K562 (cell line): ENCODE data around the gene SEMA6B. TPM values are rescaled to one million over a fixed set of nuclear protein-coding genes. Genes with fewer than 3 reads are reported as not detected.
A peak's percentile ranks its signal among the peaks of the same experiment; 100 is the strongest.

Source experiments
- DPF2 ChIP-seq: fragments of 450-650 bp; IDR thresholded peaks from 2 replicates; pipeline ENCODE4 v1.6.1; 2016
- EP400 ChIP-seq: fragments of 450-650 bp; IDR thresholded peaks from 2 replicates; pipeline ENCODE4 v1.6.1; 2017; ENCODE audit warnings: antibody characterized with exemption, mild to moderate bottlenecking, moderate library complexity
- ETV6 ChIP-seq, 3 experiments: fragments of 150-350 bp in 1 of 3; sonication (generic) in 1 of 3; formaldehyde crosslinking in 1 of 3; IDR thresholded peaks; 2 replicates each; pipeline versions ENCODE4 v1.6.1 to v1.8.0; 2014 to 2022; ENCODE audit warnings: borderline replicate concordance in 2 of 3, low read depth in 2 of 3, antibody characterized with exemption in 1 of 3, low read length in 1 of 3, mild to moderate bottlenecking in 1 of 3, missing genetic modification reagents in 1 of 3
- EZH2 ChIP-seq: IDR thresholded peaks from 2 replicates; pipeline ENCODE4 v1.6.1; 2012; ENCODE audit warnings: low read depth, mild to moderate bottlenecking, inconsistent platforms, low read length, borderline replicate concordance
- FOXK1 ChIP-seq: sonication (generic); formaldehyde crosslinking; IDR thresholded peaks from 2 replicates; pipeline ENCODE4 v1.8.0; 2022; ENCODE audit warnings: missing genetic modification reagents, mild to moderate bottlenecking, borderline replicate concordance
- MAFK ChIP-seq: IDR thresholded peaks from 2 replicates; pipeline ENCODE4 v1.6.1; 2011; ENCODE audit warnings: low read length, improper control_type of control experiment
- MCM3 ChIP-seq: fragments of 450-650 bp; IDR thresholded peaks from 2 replicates; pipeline ENCODE4 v1.6.1; 2016
- MCM5 ChIP-seq: fragments of 450-650 bp; IDR thresholded peaks from 2 replicates; pipeline ENCODE4 v1.6.1; 2016; ENCODE audit warnings: low read depth
- NR2F6 ChIP-seq: fragments of 450-650 bp; formaldehyde crosslinking; IDR thresholded peaks from 2 replicates; pipeline ENCODE4 v1.4.0; 2020; ENCODE audit warnings: mild to moderate bottlenecking
- RBM22 ChIP-seq: fragments of 200-400 bp; formaldehyde crosslinking; IDR thresholded peaks from 2 replicates; pipeline ENCODE4 v1.6.1; 2018; ENCODE audit warnings: low read length, low read depth; ENCODE audit not compliant: poor library complexity, severe bottlenecking
- SMAD3 ChIP-seq: fragments of 450-650 bp; formaldehyde crosslinking; conservative IDR thresholded peaks from 2 replicates; pipeline ENCODE4 v1.4.0; 2020; ENCODE audit warnings: mild to moderate bottlenecking
- SNRNP70 ChIP-seq: fragments of 200-400 bp; formaldehyde crosslinking; optimal IDR thresholded peaks from 2 replicates; pipeline ENCODE3; 2017; ENCODE audit warnings: low read depth, low read length
- TCFL5 ChIP-seq: fragments of 250-450 bp; sonication (Bioruptor Pico); conservative IDR thresholded peaks from 2 replicates; pipeline ENCODE4 v1.6.1; 2021; ENCODE audit warnings: mild to moderate bottlenecking, moderate library complexity, matching md5 sums
- UBTF ChIP-seq, 2 experiments: IDR thresholded peaks; 2 replicates each; pipeline ENCODE4 v1.6.1; 2012; ENCODE audit warnings: improper control_type of control experiment in 2 of 2, low read depth in 2 of 2, low read length in 2 of 2, borderline replicate concordance in 1 of 2
- ZMIZ1 ChIP-seq, 2 experiments: fragments of 150-350 bp in 1 of 2; IDR thresholded peaks; 2 replicates each; pipeline ENCODE4 v1.6.1; 2012 to 2016; ENCODE audit warnings: low read depth in 2 of 2, low read length in 2 of 2, mild to moderate bottlenecking in 1 of 2, moderate library complexity in 1 of 2
- ZNF174 ChIP-seq: fragments of 250-450 bp; sonication (Bioruptor Pico); IDR thresholded peaks from 2 replicates; pipeline ENCODE4 v1.4.0; 2020; ENCODE audit warnings: mild to moderate bottlenecking
- ZNF589 ChIP-seq: fragments of 200-800 bp; sonication (Bioruptor generic); IDR thresholded peaks from 2 replicates; pipeline ENCODE4 v1.6.1; 2016; ENCODE audit warnings: low read depth, missing genetic modification characterization, missing compliant biosample characterization
- polyA plus RNA-seq, 8 experiments: library from polyadenylated mRNA; depleted of rRNA in 4 of 8; stranded (reverse) in 5 of 8; unstranded in 3 of 8; fragments of >200 nt; fragmentation: Nextera tagmentation in 2 of 8; fragmentation: Illumina TruSeq in 1 of 8; extraction: Ambion mirVana in 2 of 8; extraction: Trizol in 1 of 8; gene quantifications; 2 replicates each; pipeline versions ENCODE4 v1.2.1 to v1.2.3, GENCODE V29; 2011 to 2014; ENCODE audit warnings: inconsistent platforms in 1 of 8, missing spikeins in 1 of 8
- total RNA-seq, 7 experiments: library from RNA; depleted of rRNA in 6 of 7; stranded (reverse); fragments of >200 nt in 6 of 7; fragmentation: Illumina TruSeq in 2 of 7; extraction: Trizol in 2 of 7; gene quantifications; 2 replicates each; pipeline versions ENCODE4 v1.2.1 to v1.2.3, GENCODE V29; 2011 to 2021; ENCODE audit warnings: low replicate concordance in 1 of 7
- TF ChIP-seq, protein P1 (sequence below), 3 experiments: IDR thresholded peaks in 2 of 3; conservative IDR thresholded peaks in 1 of 3; 2 replicates each; pipeline ENCODE4 v1.5.1; 2011 to 2012; ENCODE audit warnings: low read length in 3 of 3, mild to moderate bottlenecking in 3 of 3, control low read depth in 2 of 3, improper control_type of control experiment in 1 of 3, inconsistent platforms in 1 of 3, low read depth in 1 of 3, mixed read lengths in 1 of 3, moderate library complexity in 1 of 3; ENCODE audit not compliant: insufficient read depth in 2 of 3
- TF ChIP-seq, protein P2 (sequence below), 2 experiments: IDR thresholded peaks; 2 replicates each; pipeline ENCODE4 v1.6.1; 2011; ENCODE audit warnings: borderline replicate concordance in 1 of 2, control low read depth in 1 of 2, low read depth in 1 of 2, low read length in 1 of 2, mild to moderate bottlenecking in 1 of 2, mixed read lengths in 1 of 2, moderate library complexity in 1 of 2; ENCODE audit not compliant: insufficient read depth in 1 of 2, insufficient read length in 1 of 2, poor library complexity in 1 of 2, severe bottlenecking in 1 of 2; ENCODE audit errors: extremely low read depth in 1 of 2

Gene SEMA6B
- total and polyA plus RNA-seq, 9 of the 15 experiments (the other 6 are each of a cell fraction or from before 2014, with no cell fraction given), result 0.65 to 4.6 (median 2.5) TPM; not detected in 2

- TF ChIP-seq ETV6 (IDR thresholded peaks at IDR 0.05; ENCODE audit: borderline replicate concordance in 1 of 2, low read depth in 2 of 2, low read length in 1 of 2), result no peak
- no peak for TF ChIP-seq ETV6 (CRISPR knock-in tag; IDR thresholded peaks at IDR 0.05; ENCODE audit: borderline replicate concordance)
- TF ChIP-seq TCFL5, result no peak
- no peak for TF ChIP-seq NR2F6 (CRISPR knock-in tag)
- peak in 1 of 2 experiments; percentile 18; a peak in 1 of 4 replicates for TF ChIP-seq UBTF (IDR thresholded peaks at IDR 0.05; ENCODE audit: borderline replicate concordance in 1 of 2, low read depth in 2 of 2, low read length in 2 of 2)
- no peak for TF ChIP-seq SNRNP70
- peak; percentile 18; the same call in 1 of the 2 replicates for TF ChIP-seq DPF2
- TF ChIP-seq MCM3, result no peak
- no peak for TF ChIP-seq EZH2
- no peak for TF ChIP-seq MCM5
- TF ChIP-seq, protein P1, sequence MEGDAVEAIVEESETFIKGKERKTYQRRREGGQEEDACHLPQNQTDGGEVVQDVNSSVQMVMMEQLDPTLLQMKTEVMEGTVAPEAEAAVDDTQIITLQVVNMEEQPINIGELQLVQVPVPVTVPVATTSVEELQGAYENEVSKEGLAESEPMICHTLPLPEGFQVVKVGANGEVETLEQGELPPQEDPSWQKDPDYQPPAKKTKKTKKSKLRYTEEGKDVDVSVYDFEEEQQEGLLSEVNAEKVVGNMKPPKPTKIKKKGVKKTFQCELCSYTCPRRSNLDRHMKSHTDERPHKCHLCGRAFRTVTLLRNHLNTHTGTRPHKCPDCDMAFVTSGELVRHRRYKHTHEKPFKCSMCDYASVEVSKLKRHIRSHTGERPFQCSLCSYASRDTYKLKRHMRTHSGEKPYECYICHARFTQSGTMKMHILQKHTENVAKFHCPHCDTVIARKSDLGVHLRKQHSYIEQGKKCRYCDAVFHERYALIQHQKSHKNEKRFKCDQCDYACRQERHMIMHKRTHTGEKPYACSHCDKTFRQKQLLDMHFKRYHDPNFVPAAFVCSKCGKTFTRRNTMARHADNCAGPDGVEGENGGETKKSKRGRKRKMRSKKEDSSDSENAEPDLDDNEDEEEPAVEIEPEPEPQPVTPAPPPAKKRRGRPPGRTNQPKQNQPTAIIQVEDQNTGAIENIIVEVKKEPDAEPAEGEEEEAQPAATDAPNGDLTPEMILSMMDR (IDR thresholded peaks at IDR 0.05 in 2 of 3, conservative IDR thresholded peaks at IDR 0.05 in 1 of 3; ENCODE audit: insufficient read depth in 2 of 3, low read depth in 1 of 3, low read length in 3 of 3), result peak; percentile 92 to 99 (median 92)
- TF ChIP-seq RBM22, result no peak
- no peak for TF ChIP-seq ZNF174 (CRISPR knock-in tag)
- TF ChIP-seq ZNF589 (CRISPR knock-in tag), result no peak
- TF ChIP-seq, protein P2, sequence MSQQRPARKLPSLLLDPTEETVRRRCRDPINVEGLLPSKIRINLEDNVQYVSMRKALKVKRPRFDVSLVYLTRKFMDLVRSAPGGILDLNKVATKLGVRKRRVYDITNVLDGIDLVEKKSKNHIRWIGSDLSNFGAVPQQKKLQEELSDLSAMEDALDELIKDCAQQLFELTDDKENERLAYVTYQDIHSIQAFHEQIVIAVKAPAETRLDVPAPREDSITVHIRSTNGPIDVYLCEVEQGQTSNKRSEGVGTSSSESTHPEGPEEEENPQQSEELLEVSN (IDR thresholded peaks at IDR 0.05; ENCODE audit: borderline replicate concordance in 1 of 2, extremely low read depth in 1 of 2, insufficient read depth in 1 of 2, insufficient read length in 1 of 2, low read depth in 1 of 2, low read length in 1 of 2, poor library complexity in 1 of 2, severe bottlenecking in 1 of 2), result peak in 1 of 2 experiments; percentile 41
- no peak for TF ChIP-seq FOXK1 (CRISPR knock-in tag)
- no peak for TF ChIP-seq MAFK
- no peak for TF ChIP-seq SMAD3 (CRISPR knock-in tag)
- no peak for TF ChIP-seq ZMIZ1 (IDR thresholded peaks at IDR 0.05; ENCODE audit: low read depth in 2 of 2, low read length in 2 of 2)
- no peak for TF ChIP-seq EP400
These were observed 8.1 kb upstream of the SEMA6B start (continued) for GRCh38 chr19:4567584-4568071.
